ENCODE measurements around the gene CNTD1. TPM values are rescaled to one million over a fixed set of nuclear protein-coding genes. Genes with fewer than 3 reads are reported as not detected.

The CNTD1 gene
- total and polyA plus RNA-seq, 2 of the 4 experiments (the other 2 are of a cell fraction), result not detected

GRCh38 chr17:42814633-42815399 lies 16.2 kb downstream of the CNTD1 start:
- Histone ChIP-seq H3K14ac (replicated peaks; ENCODE audit: low read depth, low read length) (no peak overlapping the region), H3K4ac (ENCODE audit: low read depth, low read length) (peak overlapping the region; percentile 47; the same call in 1 of the 2 replicates), H4K20me1 (ENCODE audit: insufficient read depth, low read length) (no peaks in the 10 kb centered on the region), H2AFZ (replicated peaks; ENCODE audit: low read length, poor library complexity) (no peak overlapping the region), H2AK5ac (ENCODE audit: low read depth, low read length) (no peak overlapping the region), H2BK20ac (ENCODE audit: low read depth, low read length) (no peak overlapping the region), H3K9me1 (ENCODE audit: insufficient read depth, low read length) (0 out of 2 replicates have a peak, but pooled peaks cover 4% of the 10 kb centered on the region), H2BK15ac (ENCODE audit: low read depth, low read length) (no peak overlapping the region), H4K8ac (ENCODE audit: low read depth in 2 of 2, low read length in 2 of 2) (peak overlapping the region in 1 of 2 experiments; percentile 24; a peak in 1 of 4 replicates), H4K91ac (ENCODE audit: insufficient read depth, low read depth, low read length) (no peak overlapping the region), H2BK120ac (ENCODE audit: low read depth, low read length) (no peak overlapping the region), H4K5ac (ENCODE audit: low read depth, low read length) (no peak overlapping the region), H3K18ac (ENCODE audit: low read depth, low read length) (no peak overlapping the region), H3K4me3 (ENCODE audit: insufficient read depth, low read depth, low read length) (no peak overlapping the region), H3K4me2 (ENCODE audit: low read depth, low read length) (no peak overlapping the region), H3K9ac (ENCODE audit: low read depth, low read length) (no peak overlapping the region), H3K4me1 (ENCODE audit: control insufficient read depth, insufficient read depth, low read length) (no peaks in the 10 kb centered on the region), H2AK9ac (replicated peaks; ENCODE audit: low read depth, low read length, poor library complexity) (no peak overlapping the region), H3K27me3 (ENCODE audit: control insufficient read depth, insufficient read depth, low read length) (no peaks in the 10 kb centered on the region), H3K79me1 (ENCODE audit: low read depth in 1 of 2, low read length in 2 of 2) (peaks cover 21 to 23% of the 10 kb centered on the region in 2 experiments), H3K27ac (ENCODE audit: insufficient read depth, low read length) (no peak overlapping the region; the same call in 1 of the 2 replicates), H3K56ac (ENCODE audit: extremely low read depth, insufficient read depth, low read length) (no peak overlapping the region), H3K9me3 (ENCODE audit: control insufficient read depth, insufficient read depth, low read length) (no peaks in the 10 kb centered on the region), H3K36me3 (ENCODE audit: control insufficient read depth, insufficient read depth, low read length) (peaks cover 41% of the 10 kb centered on the region), H3K23ac (ENCODE audit: low read depth, low read length) (no peak overlapping the region), H2BK5ac (ENCODE audit: low read depth, low read length, poor library complexity, severe bottlenecking) (no peak overlapping the region)
- intact Hi-C loops (cut with micrococcal nuclease) (no loop called here), dilution Hi-C loops (cut with HindIII; ENCODE audit: low sequenced_read_pairs, unreplicated experiment) (no loop called here), in situ Hi-C loops (cut with MboI; ENCODE audit: low sequenced_read_pairs) (no loop called here)
- DNase-seq (peak; percentile 81), ATAC-seq (ENCODE audit: low read depth) (peak; percentile 50)
- BruUV-seq (replicated peaks), result no TSS peak
- ChIA-PET POLR2A (ENCODE audit: unreplicated experiment) (no interaction called here), CTCF (interaction anchor here (1.0 kb wide), 1 partner anchor 9 kb away, joined by 6 read pairs; the partner anchor contains the start of gene BECN1)
- WGBS, 2 experiments (ENCODE audit: extremely low coverage in 2 of 2, insufficient read length in 1 of 2), result 87% methylated on average over 8 of the region's 8 CpGs; no CpG with 5 or more reads in 1 of the 2 experiments
- TF ChIP-seq MXI1 (IDR thresholded peaks at IDR 0.05; ENCODE audit: borderline replicate concordance, low read depth, low read length) (no peak), BHLHE40 (IDR thresholded peaks at IDR 0.05; ENCODE audit: low read depth, low read length) (no peak), SMC3 (IDR thresholded peaks at IDR 0.05; ENCODE audit: low read depth, low read length) (no peak), MAFK (IDR thresholded peaks at IDR 0.05; ENCODE audit: low read depth, low read length) (no peak), MAZ (IDR thresholded peaks at IDR 0.05; ENCODE audit: borderline replicate concordance, low read depth, low read length) (no peak), ELK1 (IDR thresholded peaks at IDR 0.05; ENCODE audit: borderline replicate concordance, low read depth, low read length) (no peak), USF2 (IDR thresholded peaks at IDR 0.05; ENCODE audit: low read depth, low read length) (no peak), RFX5 (IDR thresholded peaks at IDR 0.05; ENCODE audit: low read depth, low read length) (no peak), CHD1 (IDR thresholded peaks at IDR 0.05; ENCODE audit: low read depth, low read length) (no peak), CEBPB (IDR thresholded peaks at IDR 0.05; ENCODE audit: low read depth, low read length) (no peak), POLR2A (IDR thresholded peaks at IDR 0.05; ENCODE audit: low read depth, low read length) (no peak), RAD21 (IDR thresholded peaks at IDR 0.05; ENCODE audit: low read length) (no peak), CTCF (conservative IDR thresholded peaks at IDR 0.05; ENCODE audit: low read depth, low read length) (no peak), NFE2L2 (IDR thresholded peaks at IDR 0.05; ENCODE audit: low read depth, low read length) (no peak), RCOR1 (IDR thresholded peaks at IDR 0.05; ENCODE audit: insufficient replicate concordance, low read length) (no peak)
